ENCODE data around the gene DNAJB12. TPM values are rescaled to one million over a fixed set of nuclear protein-coding genes. Genes with fewer than 3 reads are reported as not detected.

Gene DNAJB12
- total RNA-seq, 1 experiment from 2014 or later = 27.6 TPM

GRCh38 chr10:72349438-72349837 is 5.3 kb downstream of the DNAJB12 start:
- no peaks in the 10 kb centered on the region for H3K9me3 Mint-ChIP-seq
- WGBS (ENCODE audit: extremely low coverage, insufficient read length, low lambda C conversion rate) = no CpG with 5 or more reads among the region's 2 CpGs

More at GRCh38 chr10:72349438-72349837, 5.3 kb downstream of the DNAJB12 start:
- Histone ChIP-seq H4K8ac (replicated peaks; ENCODE audit: insufficient read length, low read depth, low read length) (no peak overlapping the region), H3K14ac (ENCODE audit: insufficient read depth, low read length) (no peak overlapping the region), H3K9me3 (ENCODE audit: control insufficient read depth, low read depth, low read length) (no peaks in the 10 kb centered on the region), H3K18ac (ENCODE audit: insufficient read length, low read depth, low read length) (no peak overlapping the region), H4K20me1 (ENCODE audit: control insufficient read depth, insufficient read depth, insufficient read length) (no peaks in the 10 kb centered on the region), H2BK15ac (ENCODE audit: low read depth, low read length) (no peak overlapping the region), H4K91ac (ENCODE audit: insufficient read length, low read depth, low read length) (no peak overlapping the region), H3K9ac (ENCODE audit: extremely low read depth, insufficient read length, low read length) (no peak overlapping the region), H2BK120ac (ENCODE audit: low read depth, low read length, poor library complexity, severe bottlenecking) (no peak overlapping the region), H2AK5ac (ENCODE audit: insufficient read length, low read length) (no peak overlapping the region), H3K4me1 (ENCODE audit: insufficient read depth, low read length) (no peaks in the 10 kb centered on the region), H3K79me2 (ENCODE audit: insufficient read depth, low read length) (peaks cover 4% of the 10 kb centered on the region; the same call in 1 of the 2 replicates), H3K23ac (ENCODE audit: insufficient read length, low read depth, low read length) (no peak overlapping the region), H2BK20ac (ENCODE audit: low read depth, low read length, poor library complexity, severe bottlenecking) (no peak overlapping the region), H2AFZ (ENCODE audit: low read length) (no peak overlapping the region), H2BK12ac (ENCODE audit: insufficient read length, low read depth, low read length) (no peak overlapping the region), H3K79me1 (ENCODE audit: insufficient read depth, low read depth, low read length, poor library complexity, severe bottlenecking) (no peaks in the 10 kb centered on the region), H2BK5ac (ENCODE audit: insufficient read length, low read length) (no peak overlapping the region), H3K23me2 (ENCODE audit: insufficient read length, low read depth, low read length, poor library complexity, severe bottlenecking) (peaks cover 5% of the 10 kb centered on the region), H3K27me3 (ENCODE audit: insufficient read depth, low read length) (no peaks in the 10 kb centered on the region), H3K4ac (ENCODE audit: low read depth, low read length) (no peak overlapping the region), H3T11ph (ENCODE audit: low read length) (no peak overlapping the region), H4K5ac (ENCODE audit: insufficient read length, low read depth, low read length) (no peak overlapping the region), H3K4me2 (ENCODE audit: insufficient read depth, insufficient read length, low read length) (no peak overlapping the region), H3K27ac (ENCODE audit: insufficient read length, low read depth, low read length) (no peak overlapping the region), H3K56ac (ENCODE audit: insufficient read length, low read depth, low read length) (no peak overlapping the region)
- Mint-ChIP-seq H3K36me3 (ENCODE audit: insufficient read depth in 1 of 3, low read depth in 3 of 3) (peaks cover 5 to 22% (median 7%) of the 10 kb centered on the region in 3 experiments; a peak in 4 of 7 replicates), H3K27me3 (ENCODE audit: low read depth) (no peaks in the 10 kb centered on the region), H3K4me3 (no peak overlapping the region), H3K4me1 (peaks cover 19 to 23% of the 10 kb centered on the region in 2 experiments), H3K27ac (no peak overlapping the region)
- no peak for DNase-seq
- no peak for TF ChIP-seq CTCF (conservative IDR thresholded peaks at IDR 0.05)
